A549 (cell line): Measurements from ENCODE around the gene ANKRD6. TPM values are rescaled to one million over a fixed set of nuclear protein-coding genes. Genes with fewer than 3 reads are reported as not detected.
A peak's percentile ranks its signal among the peaks of the same experiment; 100 is the strongest.

ENCODE experiments used
- ATAC-seq, 2 experiments: fragments of 200-7000 bp in 1 of 2; fragments of >200 bp in 1 of 2; cut with Nextera tagmentation in 1 of 2; cut with Tn5 transposase in 1 of 2; 3 replicates each; pipeline versions ENCODE4 v1.8.0 to v1.9.1; 2018 to 2020; ENCODE audit warnings: mild to moderate bottlenecking in 1 of 2, moderate library complexity in 1 of 2
- CTCF ChIA-PET: fragments of 300-600 bp; sonication (Branson Sonifier 250); formaldehyde crosslinking; extraction: SDS; loops from one replicate; lab custom pipeline; 2021; ENCODE audit warnings: antibody characterized with exemption, inconsistent platforms; lab: Yijun Ruan, JAX
- POLR2A ChIA-PET: fragments of 350-600 bp; formaldehyde crosslinking; extraction: SDS; loops from one replicate; lab custom pipeline; 2021; ENCODE audit warnings: antibody characterized with exemption, inconsistent platforms; lab: Yijun Ruan, JAX
- DNase-seq, 2 experiments: peaks; one replicate each; pipeline versions ENCODE4 v3.0.0 to v3.0.0-alpha.2; 2011 to 2016; ENCODE audit warnings: low read depth in 1 of 2, low spot score in 1 of 2
- FAIRE-seq: peaks from 2 replicates; lab custom pipeline; 2011; peaks lifted over from hg19 to GRCh38; lab: Jason Lieb, UNC
- H3K27ac ChIP-seq, 2 experiments: fragments of >200 bp; sonication (Bioruptor Twin); formaldehyde crosslinking; 3 replicates each; pipeline ENCODE4 v1.5.1; 2016 to 2017
- H3K4me1 ChIP-seq: fragments of >200 bp; sonication (Bioruptor Twin); formaldehyde crosslinking; 3 replicates; pipeline ENCODE4 v1.6.1; 2016
- H3K4me2 ChIP-seq: fragments of >200 bp; sonication (Bioruptor Twin); formaldehyde crosslinking; 3 replicates; pipeline ENCODE4 v1.6.1; 2016
- H3K4me3 ChIP-seq: fragments of >200 bp; sonication (Bioruptor Twin); formaldehyde crosslinking; 3 replicates; pipeline ENCODE4 v1.5.1; 2016
- H3K9me3 ChIP-seq: fragments of >200 bp; sonication (Bioruptor Twin); formaldehyde crosslinking; 3 replicates; pipeline ENCODE4 v1.6.1; 2016
- CBX2 ChIP-seq: fragments of 200-600 bp; sonication (generic); IDR thresholded peaks from 2 replicates; pipeline ENCODE4 v1.6.1; 2016; ENCODE audit warnings: low read depth, mild to moderate bottlenecking, borderline replicate concordance
- CBX8 ChIP-seq: fragments of 200-600 bp; sonication (generic); IDR thresholded peaks from 2 replicates; pipeline ENCODE4 v1.6.1; 2016
- CHD4 ChIP-seq: fragments of 200-600 bp; sonication (generic); IDR thresholded peaks from 2 replicates; pipeline ENCODE4 v1.6.1; 2016; ENCODE audit warnings: antibody characterized with exemption, mild to moderate bottlenecking, borderline replicate concordance
- EHMT2 ChIP-seq: fragments of 200-600 bp; sonication (generic); IDR thresholded peaks from 2 replicates; pipeline ENCODE4 v1.6.1; 2016; ENCODE audit warnings: antibody characterized with exemption, low read depth, mild to moderate bottlenecking, moderate library complexity
- ELK1 ChIP-seq: fragments of 150-350 bp; IDR thresholded peaks from 2 replicates; pipeline ENCODE4 v1.6.1; 2014; ENCODE audit warnings: low read depth, mild to moderate bottlenecking, low read length
- ESRRA ChIP-seq: fragments of 150-350 bp; IDR thresholded peaks from 2 replicates; pipeline ENCODE4 v1.6.1; 2014; ENCODE audit warnings: mild to moderate bottlenecking, low read length, borderline replicate concordance
- GATA3 ChIP-seq: IDR thresholded peaks from 2 replicates; pipeline ENCODE4 v1.6.1; 2012; ENCODE audit warnings: borderline replicate concordance
- HOXB5 ChIP-seq: fragments of 250-450 bp; sonication (Bioruptor Pico); IDR thresholded peaks from 2 replicates; pipeline ENCODE4 v1.5.0; 2020; ENCODE audit warnings: mild to moderate bottlenecking, moderate library complexity
- KDM1A ChIP-seq: fragments of 200-600 bp; sonication (generic); IDR thresholded peaks from 2 replicates; pipeline ENCODE4 v1.6.1; 2016; ENCODE audit warnings: low read depth, mild to moderate bottlenecking
- NFE2L2 ChIP-seq: fragments of 150-350 bp; conservative IDR thresholded peaks from 2 replicates; pipeline ENCODE4 v1.6.1; 2014; ENCODE audit warnings: low read length
- NPAS2 ChIP-seq: fragments of 250-450 bp; sonication (Bioruptor Pico); IDR thresholded peaks from 2 replicates; pipeline ENCODE4 v1.8.0; 2022; ENCODE audit warnings: mild to moderate bottlenecking, moderate library complexity, borderline replicate concordance
- NR3C1 ChIP-seq: fragments of >200 bp; sonication (Bioruptor Twin); formaldehyde crosslinking; IDR thresholded peaks from 3 replicates; pipeline ENCODE4 v1.6.1; 2017
- PBX3 ChIP-seq: IDR thresholded peaks from 2 replicates; pipeline ENCODE4 v1.6.1; 2012
- PHF8 ChIP-seq: fragments of 200-600 bp; sonication (generic); IDR thresholded peaks from 2 replicates; pipeline ENCODE4 v1.6.1; 2016; ENCODE audit warnings: low read depth, mild to moderate bottlenecking, antibody characterized with exemption, moderate library complexity, borderline replicate concordance
- POLR2A ChIP-seq: IDR thresholded peaks from 2 replicates; pipeline ENCODE4 v1.6.1; 2012; ENCODE audit warnings: mild to moderate bottlenecking, low read length
- RAD21 ChIP-seq, 2 experiments: fragments of >200 bp in 1 of 2; sonication (Bioruptor Twin) in 1 of 2; formaldehyde crosslinking in 1 of 2; IDR thresholded peaks in 1 of 2; conservative IDR thresholded peaks in 1 of 2; 2 replicates in 1 of 2; 3 replicates in 1 of 2; pipeline ENCODE4 v1.6.1; 2012 to 2018; ENCODE audit warnings: inconsistent platforms in 1 of 2
- RCOR1 ChIP-seq: fragments of 150-350 bp; IDR thresholded peaks from 2 replicates; pipeline ENCODE4 v1.6.1; 2014; ENCODE audit warnings: antibody characterized with exemption, low read length, low read depth
- RNF2 ChIP-seq: fragments of 200-600 bp; sonication (generic); IDR thresholded peaks from 2 replicates; pipeline ENCODE4 v1.6.1; 2016; ENCODE audit warnings: low read depth, mild to moderate bottlenecking, antibody characterized with exemption, moderate library complexity, borderline replicate concordance
- SMC3 ChIP-seq: fragments of >200 bp; sonication (Bioruptor Twin); formaldehyde crosslinking; IDR thresholded peaks from 3 replicates; pipeline ENCODE4 v1.6.1; 2018; ENCODE audit warnings: inconsistent platforms
- TFCP2L1 ChIP-seq: fragments of 250-450 bp; sonication (Bioruptor Pico); IDR thresholded peaks from 2 replicates; pipeline ENCODE4 v1.5.0; 2021; ENCODE audit warnings: mild to moderate bottlenecking
- ZFP36 ChIP-seq: fragments of 450-650 bp; IDR thresholded peaks from 2 replicates; pipeline ENCODE4 v1.6.1; 2014; ENCODE audit warnings: borderline replicate concordance; ENCODE audit not compliant: partially characterized antibody
- ZNF302 ChIP-seq: fragments of 250-450 bp; sonication (Bioruptor Pico); IDR thresholded peaks from 2 replicates; pipeline ENCODE4 v1.9.0; 2021; ENCODE audit warnings: inconsistent platforms, mild to moderate bottlenecking, moderate library complexity
- WGBS: methylation state at CpG from one replicate; pipeline ENCODE4 v1.1.6; 2017; ENCODE audit errors: missing lambda C conversion rate; 5-methylcytosine and 5-hydroxymethylcytosine counted together
- polyA plus RNA-seq, 4 experiments: library from polyadenylated mRNA; depleted of rRNA in 3 of 4; stranded (reverse); fragments of >200 nt; fragmentation: RNase III in 1 of 4; extraction: RNeasy Plus Mini Kit Qiagen cat#74134 plus additional on column Dnase treatment in 1 of 4; gene quantifications; 2 replicates in 3 of 4; 3 replicates in 1 of 4; pipeline ENCODE4 v1.2.3, GENCODE V29; 2011 to 2017
- TF ChIP-seq, protein P1 (sequence below): fragments of >200 bp; sonication (Bioruptor Twin); formaldehyde crosslinking; IDR thresholded peaks from 3 replicates; pipeline ENCODE4 v1.6.1; 2016
- TF ChIP-seq, protein P2 (sequence below): fragments of >200 bp; sonication (Bioruptor Twin); formaldehyde crosslinking; IDR thresholded peaks from 3 replicates; pipeline ENCODE4 v1.5.1; 2016
- TF ChIP-seq, protein P3 (sequence below): fragments of 250-450 bp; sonication (Bioruptor Pico); IDR thresholded peaks from 2 replicates; pipeline ENCODE4 v1.5.0; 2020; ENCODE audit warnings: low read depth, mild to moderate bottlenecking, moderate library complexity
- TF ChIP-seq, protein P4 (sequence below): IDR thresholded peaks from 2 replicates; pipeline ENCODE4 v1.6.1; 2012

Gene ANKRD6
- polyA plus RNA-seq, 2 of the 4 experiments (the other 2 are of a cell fraction) = 2.2 to 3.6 TPM

- ChIA-PET POLR2A (no interaction called here), CTCF (interaction anchor here (1.1 to 2.6 kb wide), 5 partner anchors 9 to 183 kb away, joined by 4 to 19 read pairs (median 5); no protein-coding TSS in a partner anchor)
- ATAC-seq (no peak), FAIRE-seq (no peak), DNase-seq (no peak)
- TF ChIP-seq CHD4 = no peak
- no peak overlapping the region for H3K4me2 ChIP-seq
- H3K4me1 ChIP-seq = no peaks in the 10 kb centered on the region
- no peak overlapping the region for H3K27ac ChIP-seq
- no peak overlapping the region for H3K4me3 ChIP-seq
- WGBS = 21% methylated on average over 7 of the region's 7 CpGs
- no peaks in the 10 kb centered on the region for H3K9me3 ChIP-seq
These were observed 2.6 kb upstream of the ANKRD6 start for GRCh38 chr6:89430201-89430962.

DNA sequence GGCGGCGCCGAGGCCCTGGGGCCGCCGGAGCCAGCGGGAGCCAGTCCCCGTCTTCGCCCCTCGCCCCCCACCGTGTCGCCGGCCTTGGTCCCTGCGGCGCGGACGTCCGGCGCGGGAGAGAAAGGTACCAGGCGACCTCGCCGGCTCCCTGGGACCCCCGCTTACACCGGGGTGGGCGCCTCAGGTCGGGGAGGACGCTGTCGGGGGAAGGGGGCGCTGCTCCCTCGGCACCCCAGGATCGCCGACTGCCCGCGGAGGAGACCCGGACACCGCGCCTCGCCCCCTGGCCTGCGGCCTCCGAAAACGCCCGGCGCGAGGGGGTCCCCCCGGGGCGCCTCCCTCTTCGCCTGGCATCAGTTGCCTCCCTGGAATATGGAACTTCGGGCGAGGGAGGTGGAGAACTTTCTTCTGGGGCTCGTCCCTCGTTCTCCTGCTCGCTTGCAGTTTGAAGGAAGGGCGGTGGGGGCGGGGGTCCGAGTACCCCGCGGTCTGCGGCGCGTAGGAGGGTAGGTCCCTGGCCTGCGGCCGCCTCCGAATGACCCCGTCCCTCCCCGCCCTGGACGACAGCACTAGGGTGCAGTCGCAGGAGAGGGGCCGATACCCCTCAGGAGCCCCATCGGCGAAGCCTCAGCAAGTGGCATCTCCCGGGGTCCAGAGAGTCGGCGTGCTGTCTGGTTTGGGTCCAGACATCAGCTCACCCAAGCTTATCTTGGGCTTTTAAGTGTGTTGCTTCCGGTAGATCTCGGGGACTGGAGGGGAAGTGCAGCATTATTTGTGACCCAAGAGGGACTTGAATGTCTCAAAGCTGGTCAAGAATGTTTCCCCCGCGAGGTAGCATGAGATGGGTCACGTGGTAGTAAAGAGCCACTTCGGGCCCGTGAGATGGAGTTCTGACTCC lies 549 bp downstream of the ANKRD6 start:
- 40% methylated on average over 12 of the region's 80 CpGs for WGBS
- CTCF ChIA-PET = interaction anchor here (0.6 to 1.9 kb wide), 5 partner anchors 10 to 177 kb away, joined by 3 to 16 read pairs (median 5); no protein-coding TSS in a partner anchor
- Histone ChIP-seq H3K27ac (peak overlapping the region; percentile 75 to 88), H3K4me3 (peak overlapping the region; percentile 84), H3K4me1 (no peaks in the 10 kb centered on the region), H3K9me3 (no peaks in the 10 kb centered on the region), H3K4me2 (peak overlapping the region; percentile 94)
- POLR2A ChIA-PET = no interaction called here
- no peak for DNase-seq
- TF ChIP-seq, protein P1, sequence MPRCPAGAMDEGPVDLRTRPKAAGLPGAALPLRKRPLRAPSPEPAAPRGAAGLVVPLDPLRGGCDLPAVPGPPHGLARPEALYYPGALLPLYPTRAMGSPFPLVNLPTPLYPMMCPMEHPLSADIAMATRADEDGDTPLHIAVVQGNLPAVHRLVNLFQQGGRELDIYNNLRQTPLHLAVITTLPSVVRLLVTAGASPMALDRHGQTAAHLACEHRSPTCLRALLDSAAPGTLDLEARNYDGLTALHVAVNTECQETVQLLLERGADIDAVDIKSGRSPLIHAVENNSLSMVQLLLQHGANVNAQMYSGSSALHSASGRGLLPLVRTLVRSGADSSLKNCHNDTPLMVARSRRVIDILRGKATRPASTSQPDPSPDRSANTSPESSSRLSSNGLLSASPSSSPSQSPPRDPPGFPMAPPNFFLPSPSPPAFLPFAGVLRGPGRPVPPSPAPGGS = no peak
- TF ChIP-seq ELK1 = no peak
- TF ChIP-seq CBX8 = no peak
- 0 out of 5 replicates have a peak, but pooled peaks of 1 of the 2 experiments have one; percentile 0 for TF ChIP-seq RAD21 (conservative IDR thresholded peaks at IDR 0.05 in 1 of 2, IDR thresholded peaks at IDR 0.05 in 1 of 2)
- peak; percentile 46; the same call in 1 of the 2 replicates for TF ChIP-seq PHF8
- TF ChIP-seq, protein P2, sequence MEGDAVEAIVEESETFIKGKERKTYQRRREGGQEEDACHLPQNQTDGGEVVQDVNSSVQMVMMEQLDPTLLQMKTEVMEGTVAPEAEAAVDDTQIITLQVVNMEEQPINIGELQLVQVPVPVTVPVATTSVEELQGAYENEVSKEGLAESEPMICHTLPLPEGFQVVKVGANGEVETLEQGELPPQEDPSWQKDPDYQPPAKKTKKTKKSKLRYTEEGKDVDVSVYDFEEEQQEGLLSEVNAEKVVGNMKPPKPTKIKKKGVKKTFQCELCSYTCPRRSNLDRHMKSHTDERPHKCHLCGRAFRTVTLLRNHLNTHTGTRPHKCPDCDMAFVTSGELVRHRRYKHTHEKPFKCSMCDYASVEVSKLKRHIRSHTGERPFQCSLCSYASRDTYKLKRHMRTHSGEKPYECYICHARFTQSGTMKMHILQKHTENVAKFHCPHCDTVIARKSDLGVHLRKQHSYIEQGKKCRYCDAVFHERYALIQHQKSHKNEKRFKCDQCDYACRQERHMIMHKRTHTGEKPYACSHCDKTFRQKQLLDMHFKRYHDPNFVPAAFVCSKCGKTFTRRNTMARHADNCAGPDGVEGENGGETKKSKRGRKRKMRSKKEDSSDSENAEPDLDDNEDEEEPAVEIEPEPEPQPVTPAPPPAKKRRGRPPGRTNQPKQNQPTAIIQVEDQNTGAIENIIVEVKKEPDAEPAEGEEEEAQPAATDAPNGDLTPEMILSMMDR = peak; percentile 27; the same call in 2 of the 3 replicates
- no peak for TF ChIP-seq ZNF302 (CRISPR knock-in tag)
- TF ChIP-seq, protein P3, sequence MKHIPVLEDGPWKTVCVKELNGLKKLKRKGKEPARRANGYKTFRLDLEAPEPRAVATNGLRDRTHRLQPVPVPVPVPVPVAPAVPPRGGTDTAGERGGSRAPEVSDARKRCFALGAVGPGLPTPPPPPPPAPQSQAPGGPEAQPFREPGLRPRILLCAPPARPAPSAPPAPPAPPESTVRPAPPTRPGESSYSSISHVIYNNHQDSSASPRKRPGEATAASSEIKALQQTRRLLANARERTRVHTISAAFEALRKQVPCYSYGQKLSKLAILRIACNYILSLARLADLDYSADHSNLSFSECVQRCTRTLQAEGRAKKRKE (CRISPR knock-in tag) = no peak
- TF ChIP-seq SMC3 = no peak
- TF ChIP-seq NFE2L2 = no peak
- TF ChIP-seq CBX2 = no peak
- no peak for TF ChIP-seq ZFP36
- no peak for TF ChIP-seq ESRRA
- TF ChIP-seq HOXB5 (CRISPR knock-in tag) = no peak
- no peak for TF ChIP-seq POLR2A
- no peak for TF ChIP-seq RCOR1
- TF ChIP-seq PBX3 = no peak
- TF ChIP-seq RNF2 = no peak
- no peak for TF ChIP-seq TFCP2L1 (CRISPR knock-in tag)
- no peak for TF ChIP-seq KDM1A
- TF ChIP-seq, protein P4, sequence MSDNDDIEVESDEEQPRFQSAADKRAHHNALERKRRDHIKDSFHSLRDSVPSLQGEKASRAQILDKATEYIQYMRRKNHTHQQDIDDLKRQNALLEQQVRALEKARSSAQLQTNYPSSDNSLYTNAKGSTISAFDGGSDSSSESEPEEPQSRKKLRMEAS = no peak
- TF ChIP-seq GATA3 = no peak
- no peak for TF ChIP-seq NPAS2
- TF ChIP-seq EHMT2 = no peak
- TF ChIP-seq NR3C1 = no peak
- FAIRE-seq = no peak
- ATAC-seq = peak; percentile 20; a peak in 4 of 6 replicates
